Endodermal cell (in vitro differentiated cells): ENCODE measurements around the gene SEMA4G. TPM values are rescaled to one million over a fixed set of nuclear protein-coding genes. Genes with fewer than 3 reads are reported as not detected.

Experiments
- DNase-seq: peaks from one replicate; pipeline ENCODE4 v3.0.0-alpha.2; 2017
- H3K27ac ChIP-seq: 2 replicates; pipeline ENCODE4 v1.5.1; 2013; ENCODE audit warnings: mild to moderate bottlenecking, low read depth, low read length, moderate library complexity
- H3K27me3 ChIP-seq: 2 replicates; pipeline ENCODE4 v1.6.1; 2013; ENCODE audit warnings: mild to moderate bottlenecking, low read length, moderate library complexity; ENCODE audit not compliant: insufficient read depth, control insufficient read depth, poor library complexity, severe bottlenecking
- H3K36me3 ChIP-seq: 2 replicates; pipeline ENCODE4 v1.7.0; 2013; ENCODE audit warnings: mild to moderate bottlenecking, low read length, moderate library complexity; ENCODE audit not compliant: control insufficient read depth, insufficient read depth
- H3K4me1 ChIP-seq: one replicate; pipeline ENCODE4 v1.7.0; 2013; ENCODE audit warnings: low read length; ENCODE audit not compliant: control insufficient read depth, insufficient read depth
- H3K4me3 ChIP-seq: 2 replicates; pipeline ENCODE4 v1.5.1; 2013; ENCODE audit warnings: mild to moderate bottlenecking, low read length, moderate library complexity
- H3K9ac ChIP-seq: 2 replicates; pipeline ENCODE4 v1.6.1; 2013; ENCODE audit warnings: mild to moderate bottlenecking, low read length, moderate library complexity; ENCODE audit not compliant: poor library complexity, severe bottlenecking; ENCODE audit errors: extremely low read depth
- H3K9me3 ChIP-seq: 2 replicates; pipeline ENCODE4 v1.6.1; 2013; ENCODE audit warnings: mild to moderate bottlenecking, low read length, moderate library complexity; ENCODE audit not compliant: control insufficient read depth
- H3K27ac Mint-ChIP-seq: 2 replicates; pipeline ENCODE4 v1.8.0; 2020; ENCODE audit warnings: mixed read lengths
- H3K27me3 Mint-ChIP-seq: 2 replicates; pipeline ENCODE4 v1.8.0; 2021; ENCODE audit warnings: mild to moderate bottlenecking, mixed read lengths; ENCODE audit not compliant: insufficient read depth
- H3K36me3 Mint-ChIP-seq: 2 replicates; pipeline ENCODE4 v1.8.0; 2020; ENCODE audit warnings: low read depth, mixed read lengths
- H3K4me1 Mint-ChIP-seq: 2 replicates; pipeline ENCODE4 v1.8.0; 2020; ENCODE audit warnings: mixed read lengths
- H3K4me3 Mint-ChIP-seq: 2 replicates; pipeline ENCODE4 v1.8.0; 2020; ENCODE audit warnings: mild to moderate bottlenecking, moderate library complexity, mixed read lengths
- H3K9me3 Mint-ChIP-seq: 2 replicates; pipeline ENCODE4 v1.8.0; 2020; ENCODE audit warnings: mild to moderate bottlenecking, mixed read lengths
- CTCF ChIP-seq: fragments of 200-600 bp; sonication (generic); conservative IDR thresholded peaks from 2 replicates; pipeline ENCODE4 v1.5.0; 2021; ENCODE audit warnings: antibody characterized with exemption, mild to moderate bottlenecking
- WGBS, 2 experiments: methylation state at CpG; one replicate each; pipeline versions ENCODE4 v1.1.5 to v1.1.7; 2013; ENCODE audit warnings: missing lambda C conversion rate in 2 of 2, mixed read lengths in 1 of 2; ENCODE audit not compliant: insufficient coverage in 1 of 2, insufficient read length in 1 of 2; 5-methylcytosine and 5-hydroxymethylcytosine counted together
- total RNA-seq, 2 donors: library from RNA; stranded (reverse); fragmentation: NEBNext Ultra II Directional in 1 of 2; extraction: Animal tissue kit (Norgen Biotek cat#: 25700) in 1 of 2; gene quantifications; 2 replicates in 1 of 2; 3 replicates in 1 of 2; pipeline ENCODE4 v1.2.1, GENCODE V29; 2021

Gene SEMA4G
- total RNA-seq, 2 donors from 2014 or later = 20.1 to 36.6 TPM

- Histone ChIP-seq H3K36me3 (peaks cover 25% of the 10 kb centered on the region), H3K4me1 (peaks cover 1% of the 10 kb centered on the region), H3K9me3 (no peaks in the 10 kb centered on the region), H3K27ac (no peak overlapping the region), H3K4me3 (no peak overlapping the region), H3K9ac (no peak overlapping the region), H3K27me3 (no peaks in the 10 kb centered on the region)
- no peaks in the 10 kb centered on the region for H3K9me3 Mint-ChIP-seq
- H3K4me3 Mint-ChIP-seq = no peak overlapping the region
- no peak for TF ChIP-seq CTCF
- no peak overlapping the region for H3K27ac Mint-ChIP-seq
- peaks cover 9% of the 10 kb centered on the region for H3K4me1 Mint-ChIP-seq
- peaks cover 43% of the 10 kb centered on the region for H3K36me3 Mint-ChIP-seq
- DNase-seq = no peak
- 82 to 86% methylated on average over 3 of the region's 3 CpGs for WGBS, 2 experiments
- H3K27me3 Mint-ChIP-seq = no peaks in the 10 kb centered on the region
Measured at GRCh38 chr10:100976906-100977305, 7.6 kb downstream of the SEMA4G start.

- peaks cover 4% of the 10 kb centered on the region for H3K4me1 Mint-ChIP-seq
- no peak for TF ChIP-seq CTCF
- H3K36me3 Mint-ChIP-seq = peaks cover 48% of the 10 kb centered on the region
- H3K36me3 ChIP-seq = peaks cover 25% of the 10 kb centered on the region
- no peaks in the 10 kb centered on the region for H3K27me3 Mint-ChIP-seq
- no peak for DNase-seq
- no peaks in the 10 kb centered on the region for H3K27me3 ChIP-seq
- H3K27ac ChIP-seq = no peak overlapping the region
- WGBS, 2 experiments = 91 to 95% methylated on average over 5 to 6 of the region's 6 CpGs
- no peaks in the 10 kb centered on the region for H3K9me3 Mint-ChIP-seq
- no peak overlapping the region for H3K27ac Mint-ChIP-seq
- no peaks in the 10 kb centered on the region for H3K9me3 ChIP-seq
- no peak overlapping the region for H3K9ac ChIP-seq
- H3K4me1 ChIP-seq = no peaks in the 10 kb centered on the region
- H3K4me3 ChIP-seq = no peak overlapping the region
- H3K4me3 Mint-ChIP-seq = no peak overlapping the region
Measured at GRCh38 chr10:100977436-100977835, 8.1 kb downstream of the SEMA4G start.

- no peak for DNase-seq
- WGBS, 2 experiments = 94 to 99% methylated on average over 11 to 13 of the region's 13 CpGs
- Histone ChIP-seq H3K27me3 (no peaks in the 10 kb centered on the region), H3K4me1 (no peaks in the 10 kb centered on the region), H3K4me3 (no peak overlapping the region), H3K27ac (no peak overlapping the region), H3K9ac (no peak overlapping the region), H3K9me3 (no peaks in the 10 kb centered on the region), H3K36me3 (peaks cover 25% of the 10 kb centered on the region)
- Mint-ChIP-seq H3K27ac (no peak overlapping the region), H3K4me1 (no peaks in the 10 kb centered on the region), H3K9me3 (no peaks in the 10 kb centered on the region), H3K27me3 (no peaks in the 10 kb centered on the region), H3K36me3 (peaks cover 47% of the 10 kb centered on the region), H3K4me3 (no peak overlapping the region)
- TF ChIP-seq CTCF = no peak
Measured at GRCh38 chr10:100978121-100978900, 9.0 kb downstream of the SEMA4G start.
